ENCODE data around the gene SLC6A7.

DNA sequence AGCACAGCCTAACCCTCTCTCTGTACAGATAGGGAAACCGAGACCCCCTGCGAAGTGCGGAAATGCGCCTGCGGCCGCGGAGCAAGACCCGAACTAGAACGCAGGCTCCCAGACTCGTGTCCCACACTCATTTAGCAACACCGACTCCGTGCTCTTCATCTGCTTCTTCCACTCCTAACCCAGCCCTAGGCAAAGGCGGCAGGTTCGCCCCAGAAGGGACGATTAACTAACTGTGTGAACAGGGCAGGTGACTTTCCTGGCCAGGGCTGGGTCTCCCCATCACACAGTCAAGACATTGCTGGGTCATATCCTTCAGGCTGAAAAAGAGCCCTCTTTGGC lies 22.4 kb upstream of the SLC6A7 start:
- TF ChIP-seq POLR2A (IDR thresholded peaks at IDR 0.05) (no peak), CTCF (IDR thresholded peaks at IDR 0.05) (no peak)
